HUDEP-2 (cell line): ENCODE results near the gene ESCO1.
"Not testable (repeated sequence)": the region's sequence is repeated elsewhere in the genome, so short reads cannot be mapped to it uniquely, and the experiment has no call there.

Experiments
- DNase-seq, 76 experiments: peaks; one replicate each; lab custom pipeline; 2025; ENCODE audit not compliant: unreplicated experiment in 76 of 76; lab: John Stamatoyannopoulos, UW

Gene ESCO1

GRCh38 chr18:21600526-21601410, at the start of gene ESCO1:
Gene ESCO1, minus strand, starts transcription at chr18:21600704. Its CDS starts 25,861 bp downstream, at chr18:21574843.
- peak; percentile 52 to 99 (median 94) for DNase-seq

GRCh38 chr18:21640375-21640774, 39.9 kb upstream of the ESCO1 start:
- not testable (repeated sequence) for DNase-seq

- no peak for DNase-seq
Observed at GRCh38 chr18:21638822-21639221, 38.3 kb upstream of the ESCO1 start.

GRCh38 chr18:21636769-21637168, 36.3 kb upstream of the ESCO1 start:
- no peak for DNase-seq

- DNase-seq = no peak
Observed at GRCh38 chr18:21634588-21635199, 34.2 kb upstream of the ESCO1 start.

- no peak for DNase-seq
Observed at GRCh38 chr18:21632393-21632792, 31.9 kb upstream of the ESCO1 start.

GRCh38 chr18:21629089-21629832, 28.8 kb upstream of the ESCO1 start:
- DNase-seq = no peak

GRCh38 chr18:21621640-21622039, 21.1 kb upstream of the ESCO1 start:
- DNase-seq = not testable (repeated sequence)

GRCh38 chr18:21612125-21613039, 11.9 kb upstream of the ESCO1 start, which contains the start of gene SNRPD1:
Gene SNRPD1, plus strand, starts transcription at chr18:21612314. Its CDS starts 116 bp downstream, at chr18:21612430.
- peak in 74 of 76 experiments; percentile 23 to 96 (median 85) for DNase-seq

- DNase-seq = not testable (repeated sequence)
Observed at GRCh38 chr18:21611401-21612124, 11.1 kb upstream of the ESCO1 start.

GRCh38 chr18:21605213-21605612, 4.7 kb upstream of the ESCO1 start:
- no peak for DNase-seq

GRCh38 chr18:21604671-21605070, 4.2 kb upstream of the ESCO1 start:
- DNase-seq = no peak

- no peak for DNase-seq
Observed at GRCh38 chr18:21602299-21602587, 1.7 kb upstream of the ESCO1 start.

- DNase-seq = peak in 27 of 76 experiments; percentile 4 to 88 (median 56)
Observed at GRCh38 chr18:21599585-21600525, 649 bp downstream of the ESCO1 start.

- DNase-seq = peak in 9 of 76 experiments; percentile 8 to 52 (median 25)
Observed at GRCh38 chr18:21598726-21599584, 1.5 kb downstream of the ESCO1 start.

GRCh38 chr18:21597620-21598019, 2.9 kb downstream of the ESCO1 start:
- no peak for DNase-seq

- DNase-seq = peak in 5 of 76 experiments; percentile 1 to 35 (median 6)
Observed at GRCh38 chr18:21593540-21594257, 6.8 kb downstream of the ESCO1 start.
